IMR-90 (cell line): ENCODE measurements around the gene STARD10. TPM values are rescaled to one million over a fixed set of nuclear protein-coding genes. Genes with fewer than 3 reads are reported as not detected.

Source experiments
- CHD1 ChIP-seq: IDR thresholded peaks from 2 replicates; pipeline ENCODE4 v1.6.1; 2012; ENCODE audit warnings: low read depth, low read length, improper control_type of control experiment
- MXI1 ChIP-seq: IDR thresholded peaks from 2 replicates; pipeline ENCODE4 v1.6.1; 2012; ENCODE audit warnings: low read depth, mild to moderate bottlenecking, low read length, moderate library complexity, borderline replicate concordance
- NFE2L2 ChIP-seq: fragments of 150-350 bp; IDR thresholded peaks from 2 replicates; pipeline ENCODE4 v1.6.1; 2016; ENCODE audit warnings: low read depth, mild to moderate bottlenecking, low read length
- polyA plus RNA-seq, 3 experiments: library from polyadenylated mRNA; depleted of rRNA; stranded (reverse); fragments of >200 nt; gene quantifications; 2 replicates each; pipeline ENCODE4 v1.2.3, GENCODE V29; 2012; ENCODE audit warnings: low replicate concordance in 1 of 3
- total RNA-seq: library from RNA; depleted of rRNA; stranded (reverse); fragments of >200 nt; gene quantifications from 2 replicates; pipeline ENCODE4 v1.2.3, GENCODE V29; 2012
- TF ChIP-seq, protein P1 (sequence below): fragments of 150-350 bp; IDR thresholded peaks from 2 replicates; pipeline ENCODE4 v1.6.1; 2016; ENCODE audit warnings: low read depth, mild to moderate bottlenecking, low read length, moderate library complexity, borderline replicate concordance

Gene STARD10
- total and polyA plus RNA-seq, 2 of the 4 experiments (the other 2 are of a cell fraction) = 23.8 to 37.4 TPM

DNA sequence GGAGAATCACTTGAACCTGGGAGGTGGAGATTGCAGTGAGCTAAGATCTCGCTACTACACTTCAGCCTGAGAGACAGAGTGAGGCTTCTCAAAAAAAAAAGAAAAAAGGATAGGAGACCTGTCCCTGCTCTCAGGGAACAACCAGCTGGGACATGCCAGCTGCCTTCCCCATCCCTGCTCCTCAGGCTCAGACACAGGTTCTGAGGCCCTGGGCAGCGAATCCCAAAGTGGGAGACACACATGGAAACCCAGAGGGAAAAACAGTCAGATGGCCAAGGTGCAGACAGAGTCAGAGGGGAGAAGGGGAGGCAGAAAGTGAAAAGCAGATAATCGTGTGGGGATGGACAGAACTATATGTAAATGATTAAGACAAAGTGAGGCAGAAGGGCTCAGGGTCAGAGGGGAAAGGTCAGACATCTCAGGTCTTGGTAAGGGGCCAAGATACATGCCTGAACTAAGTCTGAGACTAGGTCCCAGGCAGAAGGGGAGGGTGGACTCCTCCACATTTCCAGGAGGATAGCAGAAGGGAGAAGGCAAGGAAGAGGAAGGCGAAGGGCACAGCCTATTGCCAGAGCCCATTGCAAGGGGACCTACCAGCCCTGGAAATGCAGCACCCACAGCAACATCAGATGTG, 14.2 kb downstream of the STARD10 start (continued):
- TF ChIP-seq, protein P1, sequence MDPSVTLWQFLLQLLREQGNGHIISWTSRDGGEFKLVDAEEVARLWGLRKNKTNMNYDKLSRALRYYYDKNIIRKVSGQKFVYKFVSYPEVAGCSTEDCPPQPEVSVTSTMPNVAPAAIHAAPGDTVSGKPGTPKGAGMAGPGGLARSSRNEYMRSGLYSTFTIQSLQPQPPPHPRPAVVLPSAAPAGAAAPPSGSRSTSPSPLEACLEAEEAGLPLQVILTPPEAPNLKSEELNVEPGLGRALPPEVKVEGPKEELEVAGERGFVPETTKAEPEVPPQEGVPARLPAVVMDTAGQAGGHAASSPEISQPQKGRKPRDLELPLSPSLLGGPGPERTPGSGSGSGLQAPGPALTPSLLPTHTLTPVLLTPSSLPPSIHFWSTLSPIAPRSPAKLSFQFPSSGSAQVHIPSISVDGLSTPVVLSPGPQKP = no peak
- TF ChIP-seq MXI1 (no peak), CHD1 (no peak), NFE2L2 (no peak)
